ENCODE measurements around the gene RNF166. TPM values are rescaled to one million over a fixed set of nuclear protein-coding genes. Genes with fewer than 3 reads are reported as not detected.

The RNF166 gene
- total RNA-seq, 6 experiments from 2014 or later, result 10.3 to 18.3 (median 13.2) TPM

- Mint-ChIP-seq H3K9me3 (no peaks in the 10 kb centered on the region), H3K27me3 (ENCODE audit: insufficient read depth) (no peaks in the 10 kb centered on the region; the same call in none of the 2 replicates), H3K4me3 (no peak overlapping the region), H3K36me3 (ENCODE audit: low read depth) (no peaks in the 10 kb centered on the region), H3K4me1 (ENCODE audit: low read depth) (no peaks in the 10 kb centered on the region; the same call in 1 of the 2 replicates), H3K27ac (peak overlapping the region; percentile 58; the same call in 1 of the 2 replicates)
- no peak for DNase-seq
- TF ChIP-seq CTCF (IDR thresholded peaks at IDR 0.05), result no peak
These were observed 40.3 kb upstream of the RNF166 start for GRCh38 chr16:88746506-88746905.

- H3K36me3 Mint-ChIP-seq (ENCODE audit: low read depth), result no peaks in the 10 kb centered on the region
- H3K27me3 Mint-ChIP-seq (ENCODE audit: insufficient read depth), result no peaks in the 10 kb centered on the region; the same call in 1 of the 2 replicates
- no peaks in the 10 kb centered on the region; the same call in 1 of the 2 replicates for H3K4me1 Mint-ChIP-seq (ENCODE audit: low read depth)
- TF ChIP-seq CTCF (IDR thresholded peaks at IDR 0.05), result no peak
- no peak overlapping the region for H3K4me3 Mint-ChIP-seq
- DNase-seq, result no peak
- no peaks in the 10 kb centered on the region for H3K9me3 Mint-ChIP-seq
- no peak overlapping the region for H3K27ac Mint-ChIP-seq
These were observed 38.6 kb upstream of the RNF166 start for GRCh38 chr16:88744577-88745521.

GRCh38 chr16:88743693-88744576 lies 37.7 kb upstream of the RNF166 start:
- peak; percentile 45 for DNase-seq
- Mint-ChIP-seq H3K27me3 (ENCODE audit: insufficient read depth) (no peaks in the 10 kb centered on the region; the same call in 1 of the 2 replicates), H3K36me3 (ENCODE audit: low read depth) (no peaks in the 10 kb centered on the region), H3K9me3 (no peaks in the 10 kb centered on the region), H3K4me3 (no peak overlapping the region), H3K27ac (no peak overlapping the region), H3K4me1 (ENCODE audit: low read depth) (no peaks in the 10 kb centered on the region; the same call in 1 of the 2 replicates)
- peak; percentile 98 for TF ChIP-seq CTCF (IDR thresholded peaks at IDR 0.05)

- H3K36me3 Mint-ChIP-seq (ENCODE audit: low read depth), result no peaks in the 10 kb centered on the region
- no peak for TF ChIP-seq CTCF (IDR thresholded peaks at IDR 0.05)
- no peak overlapping the region for H3K4me3 Mint-ChIP-seq
- no peak overlapping the region for H3K27ac Mint-ChIP-seq
- no peaks in the 10 kb centered on the region for H3K9me3 Mint-ChIP-seq
- no peaks in the 10 kb centered on the region; the same call in 1 of the 2 replicates for H3K4me1 Mint-ChIP-seq (ENCODE audit: low read depth)
- DNase-seq, result no peak
- H3K27me3 Mint-ChIP-seq (ENCODE audit: insufficient read depth), result peaks cover 4% of the 10 kb centered on the region; the same call in 1 of the 2 replicates
These were observed 36.8 kb upstream of the RNF166 start for GRCh38 chr16:88742896-88743605.

- H3K27me3 Mint-ChIP-seq (ENCODE audit: insufficient read depth), result peaks cover 4% of the 10 kb centered on the region; the same call in 1 of the 2 replicates
- no peak overlapping the region for H3K27ac Mint-ChIP-seq
- no peak for DNase-seq
- no peaks in the 10 kb centered on the region for H3K4me1 Mint-ChIP-seq (ENCODE audit: low read depth)
- no peak for TF ChIP-seq CTCF (IDR thresholded peaks at IDR 0.05)
- no peaks in the 10 kb centered on the region for H3K9me3 Mint-ChIP-seq
- no peaks in the 10 kb centered on the region for H3K36me3 Mint-ChIP-seq (ENCODE audit: low read depth)
- H3K4me3 Mint-ChIP-seq, result no peak overlapping the region
These were observed 35.2 kb upstream of the RNF166 start for GRCh38 chr16:88741368-88741767.

All from HFFc6 (cell line).